Measurements from ENCODE around the gene RNF6. TPM values are rescaled to one million over a fixed set of nuclear protein-coding genes. Genes with fewer than 3 reads are reported as not detected.
A peak's percentile ranks its signal among the peaks of the same experiment; 100 is the strongest.

The RNF6 gene
- total RNA-seq, 6 experiments from 2014 or later, result 47.6 to 51.7 (median 48.5) TPM

DNA sequence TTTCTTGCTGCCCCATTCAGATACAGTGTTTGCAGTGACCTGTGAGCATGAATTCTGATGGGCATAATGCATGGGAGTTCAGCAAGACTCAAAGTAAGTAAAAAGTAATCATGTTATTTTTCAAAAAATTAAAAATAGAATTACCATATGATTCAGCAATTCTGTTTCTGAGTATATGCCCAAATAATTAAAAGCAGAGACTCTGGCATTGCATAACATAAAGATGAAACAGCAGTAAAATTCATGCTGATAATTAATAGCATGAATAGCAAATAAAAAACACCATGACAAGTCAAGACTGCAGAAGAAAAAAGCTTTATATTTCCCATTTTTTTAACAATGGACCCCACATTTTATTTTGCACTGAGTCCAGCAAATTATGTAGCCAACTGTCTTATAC lies 21.3 kb downstream of the RNF6 start:
- Mint-ChIP-seq H3K27me3 (ENCODE audit: insufficient read depth) (no peaks in the 10 kb centered on the region), H3K9me3 (peaks cover 4% of the 10 kb centered on the region), H3K36me3 (ENCODE audit: low read depth) (peaks cover 4% of the 10 kb centered on the region), H3K4me1 (ENCODE audit: low read depth) (peaks cover 32% of the 10 kb centered on the region), H3K27ac (peak overlapping the region; percentile 38; the same call in 1 of the 2 replicates), H3K4me3 (peak overlapping the region; percentile 22; the same call in 1 of the 2 replicates)
- TF ChIP-seq CTCF (IDR thresholded peaks at IDR 0.05), result no peak
- DNase-seq, result no peak

- Mint-ChIP-seq H3K9me3 (peaks cover 16% of the 10 kb centered on the region), H3K27me3 (ENCODE audit: insufficient read depth) (no peaks in the 10 kb centered on the region), H3K36me3 (ENCODE audit: low read depth) (peaks cover 16% of the 10 kb centered on the region)
Observed at GRCh38 chr13:26198116-26198515, 24.0 kb downstream of the RNF6 start.

DNA sequence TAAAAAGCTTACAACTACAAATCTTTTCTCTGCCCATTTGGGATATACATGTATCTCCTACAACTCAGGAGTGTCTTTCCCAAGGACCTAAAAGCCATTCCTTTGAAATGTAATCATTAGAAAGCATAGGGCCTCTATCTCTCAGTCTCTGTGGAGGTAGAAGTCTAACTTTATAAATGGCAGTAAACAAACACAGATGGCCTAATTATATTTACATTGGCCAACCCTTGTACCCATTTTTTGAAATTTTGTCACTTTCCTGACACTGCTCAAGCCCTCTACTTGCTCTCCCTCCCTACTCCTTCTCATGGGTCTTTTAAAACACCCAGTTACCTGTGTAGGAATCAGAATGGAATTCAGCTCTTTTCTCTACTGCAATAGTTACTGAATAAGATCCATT lies 24.8 kb downstream of the RNF6 start:
- Mint-ChIP-seq H3K36me3 (ENCODE audit: low read depth) (peaks cover 16% of the 10 kb centered on the region), H3K9me3 (peaks cover 16% of the 10 kb centered on the region), H3K4me3 (no peak overlapping the region), H3K27ac (no peak overlapping the region), H3K4me1 (ENCODE audit: low read depth) (peaks cover 19% of the 10 kb centered on the region), H3K27me3 (ENCODE audit: insufficient read depth) (no peaks in the 10 kb centered on the region)
- no peak for DNase-seq
- no peak for TF ChIP-seq CTCF (IDR thresholded peaks at IDR 0.05)

More at GRCh38 chr13:26198116-26198515, 24.0 kb downstream of the RNF6 start:
- Mint-ChIP-seq H3K4me3 (no peak overlapping the region), H3K4me1 (ENCODE audit: low read depth) (peaks cover 27% of the 10 kb centered on the region), H3K27ac (no peak overlapping the region)
- no peak for DNase-seq
- no peak for TF ChIP-seq CTCF (IDR thresholded peaks at IDR 0.05)

DNA sequence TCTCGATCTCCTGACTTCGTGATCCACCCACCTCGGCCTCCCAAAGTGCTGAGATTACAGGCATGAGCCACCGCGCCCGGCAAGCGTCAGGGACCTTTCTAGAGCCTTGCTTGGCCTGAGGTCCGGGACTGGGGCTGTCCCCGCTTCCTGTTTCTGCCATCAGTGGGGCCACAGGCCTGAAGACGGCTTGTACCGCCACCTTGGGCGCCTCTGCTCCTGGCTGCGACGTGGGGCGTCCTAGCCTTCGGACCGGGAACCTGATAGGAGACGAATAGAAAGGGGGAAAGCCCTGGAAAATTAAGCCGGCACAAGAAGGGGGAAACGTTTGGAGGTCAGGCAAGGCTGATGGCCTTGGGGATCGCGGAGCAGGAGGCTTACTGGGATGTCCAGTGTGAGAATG lies 35.1 kb downstream of the RNF6 start:
- DNase-seq, result no peak
- no peaks in the 10 kb centered on the region for H3K36me3 Mint-ChIP-seq (ENCODE audit: low read depth)
- H3K4me1 Mint-ChIP-seq (ENCODE audit: low read depth), result peaks cover 22% of the 10 kb centered on the region
- no peaks in the 10 kb centered on the region for H3K9me3 Mint-ChIP-seq
- peak overlapping the region; percentile 80 for H3K27ac Mint-ChIP-seq
- no peaks in the 10 kb centered on the region for H3K27me3 Mint-ChIP-seq (ENCODE audit: insufficient read depth)
- peak overlapping the region; percentile 91 for H3K4me3 Mint-ChIP-seq
- TF ChIP-seq CTCF (IDR thresholded peaks at IDR 0.05), result no peak

DNA sequence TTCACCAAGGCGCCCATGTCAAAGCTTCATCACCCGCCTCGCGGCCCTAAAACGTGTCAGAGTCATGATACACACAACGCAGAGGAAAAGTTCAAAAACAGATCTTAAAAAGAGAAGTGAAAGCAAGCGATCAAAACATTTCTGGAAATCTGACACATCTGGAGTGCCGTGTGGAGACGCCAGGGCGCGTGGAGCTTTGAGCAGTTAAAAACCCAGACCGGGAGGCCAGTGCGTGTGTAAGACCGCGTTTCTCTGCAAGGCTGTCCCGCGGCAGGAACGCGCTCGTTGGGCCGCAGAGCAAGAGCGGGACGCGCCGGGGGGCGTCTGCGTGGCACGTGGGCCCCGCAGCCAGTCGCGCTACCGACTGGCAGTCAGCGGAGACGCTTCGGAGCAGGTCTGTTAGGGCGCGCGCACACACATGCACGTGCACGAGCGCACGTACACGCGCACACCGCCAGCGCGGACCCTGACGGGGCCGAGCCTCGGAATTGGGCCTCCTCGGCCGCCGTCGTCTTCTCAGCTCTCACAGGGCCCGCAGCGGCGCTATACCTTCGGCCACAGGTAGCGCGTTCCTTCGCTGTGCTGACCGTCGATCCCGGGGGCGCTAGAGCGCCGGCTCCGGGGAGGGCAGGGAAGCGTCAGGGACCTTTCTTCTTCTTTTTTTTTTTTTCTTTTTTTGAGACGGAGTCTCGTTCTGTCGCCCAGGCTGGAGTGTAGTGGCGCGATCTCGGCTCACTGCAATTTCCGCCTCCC lies 35.8 kb downstream of the RNF6 start:
- peak overlapping the region; percentile 80 for H3K27ac Mint-ChIP-seq
- peak overlapping the region; percentile 91 for H3K4me3 Mint-ChIP-seq
- peaks cover 22% of the 10 kb centered on the region for H3K4me1 Mint-ChIP-seq (ENCODE audit: low read depth)
- no peaks in the 10 kb centered on the region for H3K36me3 Mint-ChIP-seq (ENCODE audit: low read depth)
- H3K9me3 Mint-ChIP-seq, result no peaks in the 10 kb centered on the region
- peak; percentile 82 for DNase-seq
- no peaks in the 10 kb centered on the region for H3K27me3 Mint-ChIP-seq (ENCODE audit: insufficient read depth)
- peak; percentile 69 for TF ChIP-seq CTCF (IDR thresholded peaks at IDR 0.05)

Measured in HFFc6 (cell line).